DOHH2 (cell line): Measurements from ENCODE around the gene FAM20C.

Experiments used
- H3F3A ChIP-seq: fragments of 200-600 bp; sonication (generic), shearing (Covaris generic); 2 replicates; pipeline ENCODE4 v1.6.0; 2016; ENCODE audit warnings: antibody characterized with exemption, mild to moderate bottlenecking; ENCODE audit not compliant: control insufficient read depth, insufficient read depth
- H3K27ac ChIP-seq: fragments of 200-600 bp; sonication (generic); 2 replicates; pipeline ENCODE4 v1.5.1; 2014; ENCODE audit warnings: low read depth, mild to moderate bottlenecking, low read length, moderate library complexity
- H3K27me3 ChIP-seq: fragments of 200-600 bp; sonication (generic); 2 replicates; pipeline ENCODE4 v1.6.1; 2014; ENCODE audit warnings: mild to moderate bottlenecking, low read length, mixed read lengths; ENCODE audit not compliant: control insufficient read depth
- H3K36me3 ChIP-seq: fragments of 200-600 bp; sonication (generic); 2 replicates; pipeline ENCODE4 v1.6.1; 2014; ENCODE audit warnings: mild to moderate bottlenecking, low read length, moderate library complexity, mixed read lengths; ENCODE audit not compliant: control insufficient read depth
- H3K4me1 ChIP-seq: fragments of 200-600 bp; sonication (generic); 2 replicates; pipeline ENCODE4 v1.6.1; 2014; ENCODE audit warnings: mild to moderate bottlenecking, low read length, mixed read lengths; ENCODE audit not compliant: control insufficient read depth
- H3K4me2 ChIP-seq: fragments of 200-600 bp; sonication (generic); 2 replicates; pipeline ENCODE4 v1.6.0; 2014; ENCODE audit warnings: mild to moderate bottlenecking, low read length, moderate library complexity
- H3K4me3 ChIP-seq: fragments of 200-600 bp; sonication (generic); 2 replicates; pipeline ENCODE4 v1.5.1; 2014; ENCODE audit warnings: mild to moderate bottlenecking, low read length, mixed read lengths
- H3K79me2 ChIP-seq: fragments of 200-600 bp; sonication (generic); 2 replicates; pipeline ENCODE4 v1.6.1; 2014; ENCODE audit warnings: mild to moderate bottlenecking, low read length, mixed read lengths; ENCODE audit not compliant: control insufficient read depth
- H3K9me2 ChIP-seq: fragments of 200-600 bp; sonication (generic); replicated peaks from 2 replicates; pipeline ENCODE4 v1.6.1; 2014; ENCODE audit warnings: mild to moderate bottlenecking, low read length, mixed read lengths; ENCODE audit not compliant: control insufficient read depth
- H3K9me3 ChIP-seq: fragments of 200-600 bp; sonication (generic); 2 replicates; pipeline ENCODE4 v1.6.1; 2014; ENCODE audit warnings: antibody characterized with exemption, low read length, mixed read lengths; ENCODE audit not compliant: control insufficient read depth, insufficient read depth
- H4K20me1 ChIP-seq: fragments of 200-600 bp; sonication (generic); 2 replicates; pipeline ENCODE4 v1.6.0; 2014; ENCODE audit warnings: low read depth, mild to moderate bottlenecking, antibody characterized with exemption, low read length, moderate library complexity; ENCODE audit not compliant: control insufficient read depth, insufficient read depth
- EZH2phosphoT487 ChIP-seq: fragments of 200-600 bp; sonication (generic); IDR thresholded peaks from 2 replicates; pipeline ENCODE4 v1.6.1; 2017; ENCODE audit warnings: borderline replicate concordance, mild to moderate bottlenecking, antibody characterized with exemption, low read length, moderate library complexity, mixed read lengths
- TF ChIP-seq, protein P1 (sequence below): fragments of 200-600 bp; sonication (generic); IDR thresholded peaks from one replicate; pipeline ENCODE4 v1.5.1; 2014; ENCODE audit warnings: antibody characterized with exemption, mild to moderate bottlenecking, low read depth, low read length; ENCODE audit not compliant: poor library complexity, severe bottlenecking

FAM20C gene

DNA sequence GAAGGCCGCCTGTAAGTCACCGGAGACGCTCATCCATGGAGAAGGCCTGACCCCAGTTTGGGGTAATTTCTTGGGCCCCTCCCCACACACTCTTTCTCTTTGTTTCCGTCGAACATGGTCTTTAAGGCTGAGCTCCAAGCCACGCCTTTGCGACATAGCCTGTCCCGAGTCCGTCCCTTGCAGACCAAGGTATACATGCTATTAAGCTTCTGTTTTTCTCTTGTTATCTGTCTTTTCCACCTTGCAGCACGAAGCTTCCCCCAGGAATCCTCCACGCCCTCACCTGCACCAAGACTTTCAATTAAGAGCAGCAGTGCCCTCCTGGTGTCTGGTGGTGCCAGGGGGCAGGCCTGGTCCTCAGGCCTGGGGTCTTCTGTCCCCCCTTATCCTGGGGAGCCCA, 4.2 kb upstream of the FAM20C start:
- no peaks in the 10 kb centered on the region for H3F3A ChIP-seq
- no peaks in the 10 kb centered on the region for H4K20me1 ChIP-seq
- H3K9me3 ChIP-seq, result no peaks in the 10 kb centered on the region
- no peaks in the 10 kb centered on the region for H3K36me3 ChIP-seq
- H3K4me1 ChIP-seq, result no peaks in the 10 kb centered on the region
- no peaks in the 10 kb centered on the region for H3K27me3 ChIP-seq
- H3K79me2 ChIP-seq, result no peaks in the 10 kb centered on the region
- no peak overlapping the region for H3K4me3 ChIP-seq
- no peak overlapping the region for H3K4me2 ChIP-seq
- TF ChIP-seq EZH2phosphoT487, result no peak
- TF ChIP-seq, protein P1, sequence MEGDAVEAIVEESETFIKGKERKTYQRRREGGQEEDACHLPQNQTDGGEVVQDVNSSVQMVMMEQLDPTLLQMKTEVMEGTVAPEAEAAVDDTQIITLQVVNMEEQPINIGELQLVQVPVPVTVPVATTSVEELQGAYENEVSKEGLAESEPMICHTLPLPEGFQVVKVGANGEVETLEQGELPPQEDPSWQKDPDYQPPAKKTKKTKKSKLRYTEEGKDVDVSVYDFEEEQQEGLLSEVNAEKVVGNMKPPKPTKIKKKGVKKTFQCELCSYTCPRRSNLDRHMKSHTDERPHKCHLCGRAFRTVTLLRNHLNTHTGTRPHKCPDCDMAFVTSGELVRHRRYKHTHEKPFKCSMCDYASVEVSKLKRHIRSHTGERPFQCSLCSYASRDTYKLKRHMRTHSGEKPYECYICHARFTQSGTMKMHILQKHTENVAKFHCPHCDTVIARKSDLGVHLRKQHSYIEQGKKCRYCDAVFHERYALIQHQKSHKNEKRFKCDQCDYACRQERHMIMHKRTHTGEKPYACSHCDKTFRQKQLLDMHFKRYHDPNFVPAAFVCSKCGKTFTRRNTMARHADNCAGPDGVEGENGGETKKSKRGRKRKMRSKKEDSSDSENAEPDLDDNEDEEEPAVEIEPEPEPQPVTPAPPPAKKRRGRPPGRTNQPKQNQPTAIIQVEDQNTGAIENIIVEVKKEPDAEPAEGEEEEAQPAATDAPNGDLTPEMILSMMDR, result no peak
- no peaks in the 10 kb centered on the region for H3K9me2 ChIP-seq
- no peak overlapping the region for H3K27ac ChIP-seq

DNA sequence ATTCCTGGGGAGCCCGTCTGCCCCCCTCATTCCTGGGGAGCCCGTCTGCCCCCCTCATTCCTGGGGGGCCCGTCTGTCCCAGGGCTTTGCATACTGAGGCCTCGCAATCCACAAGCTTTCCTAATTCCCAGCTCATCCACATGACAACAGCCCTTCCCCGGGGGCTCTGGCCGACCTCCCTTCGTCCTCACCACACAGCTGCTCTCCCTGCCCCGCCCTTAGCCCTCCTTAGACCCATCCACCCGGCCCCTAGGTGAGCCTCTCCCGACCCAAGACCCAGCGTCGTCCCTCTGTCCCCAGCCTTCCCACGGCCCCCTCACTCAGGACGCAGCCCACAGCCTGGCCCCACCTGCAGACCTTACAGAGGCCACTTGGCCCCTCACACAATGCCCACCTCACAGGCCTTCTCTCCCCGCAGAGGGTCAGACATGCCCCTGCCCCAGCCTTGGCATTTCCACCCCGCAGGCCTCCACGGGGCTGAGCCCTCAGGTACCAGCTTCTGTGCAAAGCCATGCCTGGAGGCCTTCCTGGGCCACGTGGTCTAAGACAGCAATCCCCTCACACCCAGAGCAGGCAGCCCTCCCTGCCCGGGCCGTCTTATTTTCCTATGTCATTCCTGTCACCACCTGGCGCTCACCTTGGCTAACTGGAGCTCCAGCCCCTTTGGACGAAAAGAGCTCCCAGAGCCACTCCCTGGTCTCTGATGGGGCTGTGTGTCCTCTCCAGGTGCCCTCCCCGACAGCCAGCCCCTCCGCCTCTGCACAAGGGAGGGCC, 3.5 kb upstream of the FAM20C start:
- peaks cover 2% of the 10 kb centered on the region; the same call in 1 of the 2 replicates for H3K9me3 ChIP-seq
- no peaks in the 10 kb centered on the region for H3K4me1 ChIP-seq
- no peaks in the 10 kb centered on the region for H3K36me3 ChIP-seq
- H3K9me2 ChIP-seq, result no peaks in the 10 kb centered on the region
- H3F3A ChIP-seq, result no peaks in the 10 kb centered on the region
- H3K4me2 ChIP-seq, result no peak overlapping the region
- no peak overlapping the region for H3K4me3 ChIP-seq
- H3K27me3 ChIP-seq, result no peaks in the 10 kb centered on the region
- no peaks in the 10 kb centered on the region for H3K79me2 ChIP-seq
- no peak overlapping the region for H3K27ac ChIP-seq
- no peaks in the 10 kb centered on the region for H4K20me1 ChIP-seq
- TF ChIP-seq, protein P1, result no peak
- no peak for TF ChIP-seq EZH2phosphoT487

DNA sequence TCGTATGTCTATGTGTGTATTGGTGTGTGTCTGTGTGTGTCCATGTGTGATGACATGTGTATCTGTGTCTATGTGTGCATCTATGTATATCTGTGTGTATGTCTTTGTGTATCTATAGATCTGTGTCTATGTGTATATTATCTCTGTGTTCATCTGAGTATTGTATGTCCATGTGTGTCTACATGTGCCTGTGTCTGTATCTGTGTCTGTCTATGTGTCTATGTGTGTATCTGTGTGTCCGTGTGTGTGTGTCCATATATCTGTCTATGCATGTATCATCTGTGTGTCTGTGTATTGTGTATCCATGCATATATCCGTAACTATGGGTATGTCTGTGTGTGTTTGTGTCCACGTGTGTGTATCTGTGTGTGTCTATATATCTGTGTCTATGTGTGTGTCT, 2.7 kb upstream of the FAM20C start:
- Histone ChIP-seq H3K9me3 (peaks cover 3% of the 10 kb centered on the region; the same call in 1 of the 2 replicates), H3K4me1 (no peaks in the 10 kb centered on the region), H3K9me2 (no peaks in the 10 kb centered on the region), H3K27me3 (no peaks in the 10 kb centered on the region), H3K4me3 (no peak overlapping the region), H3K36me3 (no peaks in the 10 kb centered on the region), H3K79me2 (no peaks in the 10 kb centered on the region), H3K27ac (no peak overlapping the region), H3F3A (no peaks in the 10 kb centered on the region), H4K20me1 (no peaks in the 10 kb centered on the region), H3K4me2 (no peak overlapping the region)
- TF ChIP-seq, protein P1, result no peak
- TF ChIP-seq EZH2phosphoT487, result no peak
